Gastroesophageal sphincter (tissue), 4 donors: ENCODE results near the gene KAT6B. TPM values are rescaled to one million over a fixed set of nuclear protein-coding genes. Genes with fewer than 3 reads are reported as not detected.
"Not testable (repeated sequence)": the region's sequence is repeated elsewhere in the genome, so short reads cannot be mapped to it uniquely, and the experiment has no call there.

Experiments
- ATAC-seq: fragments of 150-250 bp; one replicate; pipeline ENCODE4 v1.9.1; 2016; ENCODE audit warnings: mild to moderate bottlenecking, moderate library complexity
- H3K27ac ChIP-seq, 4 donors: fragments of 200-600 bp; sonication (generic) in 3 of 4; 1 replicate in 3 of 4; 2 replicates in 1 of 4; pipeline ENCODE4 v1.5.1; 2016 to 2019
- H3K27me3 ChIP-seq: fragments of 200-600 bp; sonication (generic); one replicate; pipeline ENCODE4 v1.5.1; 2019
- H3K36me3 ChIP-seq, 2 donors: fragments of 200-600 bp; sonication (generic); one replicate each; pipeline ENCODE4 v1.5.1; 2019; ENCODE audit warnings: control low read depth in 1 of 2
- H3K4me1 ChIP-seq, 3 donors: fragments of 200-600 bp; sonication (generic); 1 replicate in 2 of 3; 2 replicates in 1 of 3; pipeline ENCODE4 v1.5.1; 2016 to 2019; ENCODE audit warnings: control low read depth in 2 of 3
- H3K4me3 ChIP-seq, 2 donors: fragments of 200-600 bp; sonication (generic); one replicate each; pipeline ENCODE4 v1.5.1; 2019; ENCODE audit warnings: mild to moderate bottlenecking in 1 of 2, moderate library complexity in 1 of 2
- H3K9me3 ChIP-seq, 3 donors: fragments of 200-600 bp; sonication (generic); one replicate each; pipeline ENCODE4 v1.5.1; 2017 to 2019; ENCODE audit warnings: control low read depth in 2 of 3
- EP300 ChIP-seq: sonication (generic); formaldehyde crosslinking; IDR thresholded peaks from one replicate; pipeline ENCODE4 v1.6.1; 2017; ENCODE audit warnings: antibody characterized with exemption, mild to moderate bottlenecking
- POLR2A ChIP-seq, 2 donors: fragments of 450-650 bp; IDR thresholded peaks; one replicate each; pipeline ENCODE4 v1.6.1; 2017; ENCODE audit warnings: antibody characterized with exemption in 2 of 2, mild to moderate bottlenecking in 2 of 2, moderate library complexity in 1 of 2
- POLR2AphosphoS5 ChIP-seq: sonication (generic); formaldehyde crosslinking; IDR thresholded peaks from one replicate; pipeline ENCODE4 v1.6.1; 2017; ENCODE audit warnings: antibody characterized with exemption
- WGBS, 2 donors: methylation state at CpG; one replicate each; pipeline ENCODE4 v1.1.5; 2018; ENCODE audit warnings: low coverage in 1 of 2; 5-methylcytosine and 5-hydroxymethylcytosine counted together
- total RNA-seq, 4 donors: library from RNA; depleted of rRNA; stranded (reverse); fragments of >200 nt; gene quantifications; one replicate each; pipeline ENCODE4 v1.1.0, GENCODE V29; 2016
- TF ChIP-seq, protein P1 (sequence below), 4 experiments: fragments of 200-600 bp in 2 of 4; fragments of 450-650 bp in 2 of 4; sonication (generic) in 1 of 4; IDR thresholded peaks; one replicate each; pipeline ENCODE4 v1.5.1; 2017 to 2019; ENCODE audit warnings: antibody characterized with exemption in 4 of 4, mild to moderate bottlenecking in 2 of 4, moderate library complexity in 2 of 4

KAT6B gene
- total RNA-seq, 4 donors from 2014 or later = 35.8 to 107 (median 82.9) TPM

DNA sequence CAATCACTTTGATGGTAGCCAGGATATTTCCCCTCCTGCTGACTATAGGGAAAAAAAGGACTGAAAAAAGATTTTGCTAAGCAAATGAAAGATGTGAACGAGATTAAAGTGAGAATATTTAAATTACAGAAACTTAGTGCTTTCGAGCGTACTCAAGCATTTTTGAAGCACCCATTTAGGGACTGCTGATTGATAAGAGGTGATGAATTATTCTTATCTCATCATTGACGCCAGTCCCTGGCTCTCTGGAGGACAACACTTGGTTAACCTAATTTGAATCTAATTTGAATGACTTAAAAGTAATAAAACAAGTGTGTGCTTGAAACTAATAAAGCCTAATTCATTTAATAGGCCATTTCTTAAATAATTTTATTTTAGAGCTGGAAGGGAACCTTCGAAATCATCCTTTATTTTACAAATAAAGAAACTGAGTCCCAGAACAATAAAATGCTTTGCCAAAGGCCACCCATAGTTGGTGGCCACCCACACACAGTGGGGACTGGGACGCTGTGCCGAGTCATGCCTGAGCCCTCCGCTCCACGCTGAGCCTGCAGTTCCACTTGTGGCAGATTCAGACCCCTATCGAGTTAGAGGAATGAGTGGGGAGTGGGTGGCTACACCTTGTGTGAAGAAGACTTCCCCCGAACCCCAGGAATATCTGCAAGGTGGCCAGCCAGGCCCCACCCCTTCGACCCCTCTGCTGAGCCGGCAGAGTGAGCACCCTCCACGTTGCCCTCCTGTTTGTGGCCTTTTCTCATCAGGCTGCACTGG is 223.9 kb downstream of the KAT6B start:
- Histone ChIP-seq H3K27me3 (no peaks in the 10 kb centered on the region), H3K36me3 (no peaks in the 10 kb centered on the region), H3K9me3 (no peaks in the 10 kb centered on the region), H3K27ac (no peak overlapping the region), H3K4me3 (no peak overlapping the region), H3K4me1 (peaks cover 0 to 10% (median 0%) of the 10 kb centered on the region in 3 donors)
- TF ChIP-seq, protein P1, sequence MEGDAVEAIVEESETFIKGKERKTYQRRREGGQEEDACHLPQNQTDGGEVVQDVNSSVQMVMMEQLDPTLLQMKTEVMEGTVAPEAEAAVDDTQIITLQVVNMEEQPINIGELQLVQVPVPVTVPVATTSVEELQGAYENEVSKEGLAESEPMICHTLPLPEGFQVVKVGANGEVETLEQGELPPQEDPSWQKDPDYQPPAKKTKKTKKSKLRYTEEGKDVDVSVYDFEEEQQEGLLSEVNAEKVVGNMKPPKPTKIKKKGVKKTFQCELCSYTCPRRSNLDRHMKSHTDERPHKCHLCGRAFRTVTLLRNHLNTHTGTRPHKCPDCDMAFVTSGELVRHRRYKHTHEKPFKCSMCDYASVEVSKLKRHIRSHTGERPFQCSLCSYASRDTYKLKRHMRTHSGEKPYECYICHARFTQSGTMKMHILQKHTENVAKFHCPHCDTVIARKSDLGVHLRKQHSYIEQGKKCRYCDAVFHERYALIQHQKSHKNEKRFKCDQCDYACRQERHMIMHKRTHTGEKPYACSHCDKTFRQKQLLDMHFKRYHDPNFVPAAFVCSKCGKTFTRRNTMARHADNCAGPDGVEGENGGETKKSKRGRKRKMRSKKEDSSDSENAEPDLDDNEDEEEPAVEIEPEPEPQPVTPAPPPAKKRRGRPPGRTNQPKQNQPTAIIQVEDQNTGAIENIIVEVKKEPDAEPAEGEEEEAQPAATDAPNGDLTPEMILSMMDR (IDR thresholded peaks at IDR 0.05) = no peak
- TF ChIP-seq POLR2AphosphoS5 = no peak
- TF ChIP-seq EP300 = no peak
- TF ChIP-seq POLR2A (IDR thresholded peaks at IDR 0.05) = no peak
- WGBS, 2 donors = 86 to 94% methylated on average over 11 to 14 of the region's 14 CpGs
- ATAC-seq = no peak

DNA sequence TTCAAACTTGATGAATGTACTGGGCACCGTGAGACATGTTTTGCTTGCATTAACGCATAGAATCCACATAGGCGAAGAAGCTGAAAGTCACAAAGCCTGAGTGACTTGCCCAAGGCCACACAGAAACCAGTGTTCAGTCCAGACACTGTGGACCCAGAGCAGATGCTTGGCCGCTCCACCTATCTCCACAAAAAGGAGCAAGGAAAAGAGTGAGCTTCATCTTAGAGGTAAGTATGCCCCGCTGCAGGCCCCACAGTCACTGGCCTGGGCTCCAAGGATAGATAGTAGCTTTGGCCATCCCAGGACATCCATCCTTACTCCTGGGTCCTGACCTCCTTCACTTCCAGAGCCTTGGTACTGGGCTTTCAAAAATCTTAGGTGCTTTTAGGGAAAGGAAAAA is 224.9 kb downstream of the KAT6B start:
- Histone ChIP-seq H3K4me1 (peaks cover 0 to 10% (median 0%) of the 10 kb centered on the region in 3 donors), H3K27me3 (no peaks in the 10 kb centered on the region), H3K36me3 (no peaks in the 10 kb centered on the region), H3K27ac (no peak overlapping the region), H3K4me3 (no peak overlapping the region), H3K9me3 (no peaks in the 10 kb centered on the region)
- TF ChIP-seq POLR2A (IDR thresholded peaks at IDR 0.05) (no peak), EP300 (no peak)
- TF ChIP-seq, protein P1 (IDR thresholded peaks at IDR 0.05) = no peak
- WGBS, 2 donors = 80 to 88% methylated on average over 1 to 4 of the region's 5 CpGs
- no peak for ATAC-seq

DNA sequence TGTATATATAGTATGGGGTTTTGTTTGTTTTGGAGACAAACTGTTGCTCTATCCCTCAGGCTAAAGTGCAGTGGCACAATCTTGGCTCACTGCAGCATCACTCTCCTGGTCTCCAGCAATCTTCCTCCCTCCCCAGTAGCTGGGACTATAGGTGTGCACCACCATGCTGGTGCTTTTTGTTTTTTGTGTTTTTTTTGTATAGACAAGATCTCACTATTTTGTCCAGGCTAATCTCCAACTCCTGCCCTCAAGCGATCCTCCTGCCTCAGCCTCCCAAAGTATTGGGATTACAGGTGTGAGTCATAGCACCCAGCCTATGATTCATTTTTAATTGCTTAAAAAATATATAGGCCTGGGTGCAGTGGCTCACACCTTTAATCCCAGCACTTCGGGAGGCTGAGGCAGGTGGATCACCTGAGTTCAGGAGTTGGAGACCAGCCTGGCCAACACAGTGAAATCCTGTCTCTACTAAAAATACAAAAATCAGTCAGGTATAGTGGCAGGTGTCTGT is 229.6 kb downstream of the KAT6B start:
- not testable (repeated sequence) for ATAC-seq, H3K9me3 ChIP-seq, H3K4me1 ChIP-seq, H3K27me3 ChIP-seq, H3K36me3 ChIP-seq, H3K27ac ChIP-seq, H3K4me3 ChIP-seq
- WGBS, 2 donors = 95% methylated on average over 2 of the region's 2 CpGs; no CpG with 5 or more reads in 1 of the 2 donors

DNA sequence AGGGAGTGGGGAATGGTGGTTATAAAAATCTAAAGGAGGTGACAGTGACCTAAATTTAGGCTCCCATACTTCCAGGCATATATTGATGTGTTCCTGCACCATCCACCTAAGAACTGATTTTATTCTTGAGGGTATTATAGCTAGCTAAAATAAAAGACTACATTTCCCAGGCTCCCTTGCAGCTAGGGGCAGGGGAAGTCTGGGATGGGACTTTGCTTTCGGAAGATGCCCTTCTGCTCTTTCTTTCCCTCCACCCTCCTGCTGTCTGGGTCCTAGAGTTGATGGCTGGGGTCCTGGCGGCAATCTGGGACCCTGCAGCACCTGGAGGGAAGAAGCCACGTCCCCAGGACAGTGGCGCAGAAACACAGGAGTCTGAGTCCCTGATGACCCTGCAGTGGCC is 231.3 kb downstream of the KAT6B start:
- no peak for ATAC-seq
- TF ChIP-seq POLR2AphosphoS5 (no peak), EP300 (no peak)
- TF ChIP-seq, protein P1 (IDR thresholded peaks at IDR 0.05) = no peak
- Histone ChIP-seq H3K4me1 (peaks cover 0 to 5% (median 0%) of the 10 kb centered on the region in 3 donors), H3K27ac (no peak overlapping the region), H3K27me3 (no peaks in the 10 kb centered on the region), H3K36me3 (no peaks in the 10 kb centered on the region), H3K4me3 (no peak overlapping the region), H3K9me3 (no peaks in the 10 kb centered on the region)
- WGBS, 2 donors = 56 to 60% methylated on average over 1 of the region's 4 CpGs

DNA sequence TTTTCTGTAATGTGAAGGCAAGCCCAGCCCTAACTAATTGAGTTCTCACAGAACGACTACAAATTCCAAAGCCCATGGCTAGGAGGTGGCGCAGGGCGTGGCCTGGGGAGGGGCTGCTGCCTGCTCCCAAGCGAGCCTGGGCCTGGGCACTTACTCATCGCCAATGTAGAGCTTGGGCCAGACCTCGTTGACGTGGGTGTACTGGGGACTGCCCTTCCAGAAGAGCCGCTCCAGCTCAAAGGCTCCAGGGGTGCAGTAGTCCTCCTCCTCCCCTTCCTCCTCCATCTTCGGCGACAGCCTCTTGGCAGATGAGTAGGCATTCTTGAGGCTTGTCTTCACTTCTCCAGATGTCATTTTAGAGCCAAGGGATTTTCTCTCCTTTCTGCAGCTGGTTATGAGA is 231.8 kb downstream of the KAT6B start:
- no peak overlapping the region for H3K27ac ChIP-seq
- no peaks in the 10 kb centered on the region for H3K36me3 ChIP-seq
- WGBS, 2 donors = 50% methylated on average over 2 of the region's 10 CpGs; no CpG with 5 or more reads in 1 of the 2 donors
- H3K27me3 ChIP-seq = no peaks in the 10 kb centered on the region
- H3K9me3 ChIP-seq = no peaks in the 10 kb centered on the region
- peaks cover 0 to 5% (median 0%) of the 10 kb centered on the region in 3 donors for H3K4me1 ChIP-seq
- H3K4me3 ChIP-seq = no peak overlapping the region
- no peak for ATAC-seq
- TF ChIP-seq, protein P1 (IDR thresholded peaks at IDR 0.05) = no peak
- no peak for TF ChIP-seq POLR2AphosphoS5
- no peak for TF ChIP-seq EP300
- no peak for TF ChIP-seq POLR2A (IDR thresholded peaks at IDR 0.05)
